IMR-90 (cell line): ENCODE data around the gene INPP5D.

Experiments
- BHLHE40 ChIP-seq: fragments of 150-350 bp; IDR thresholded peaks from 2 replicates; pipeline ENCODE4 v1.6.1; 2016; ENCODE audit warnings: mild to moderate bottlenecking, low read depth, low read length
- CEBPB ChIP-seq: IDR thresholded peaks from 2 replicates; pipeline ENCODE4 v1.6.1; 2012; ENCODE audit warnings: low read depth, low read length, improper control_type of control experiment
- CHD1 ChIP-seq: IDR thresholded peaks from 2 replicates; pipeline ENCODE4 v1.6.1; 2012; ENCODE audit warnings: low read depth, low read length, improper control_type of control experiment
- ELK1 ChIP-seq: fragments of 150-350 bp; IDR thresholded peaks from 2 replicates; pipeline ENCODE4 v1.6.1; 2016; ENCODE audit warnings: low read depth, mild to moderate bottlenecking, low read length, moderate library complexity, borderline replicate concordance
- FOS ChIP-seq: fragments of 150-350 bp; IDR thresholded peaks from 2 replicates; pipeline ENCODE4 v1.6.1; 2016; ENCODE audit warnings: low read depth, low read length
- MAZ ChIP-seq: IDR thresholded peaks from 2 replicates; pipeline ENCODE4 v1.6.1; 2012; ENCODE audit warnings: low read depth, mild to moderate bottlenecking, low read length, improper control_type of control experiment, moderate library complexity, borderline replicate concordance
- MXI1 ChIP-seq: IDR thresholded peaks from 2 replicates; pipeline ENCODE4 v1.6.1; 2012; ENCODE audit warnings: low read depth, mild to moderate bottlenecking, low read length, moderate library complexity, borderline replicate concordance
- POLR2A ChIP-seq: IDR thresholded peaks from 2 replicates; pipeline ENCODE4 v1.6.1; 2012; ENCODE audit warnings: mild to moderate bottlenecking, low read depth, low read length
- RAD21 ChIP-seq: IDR thresholded peaks from 2 replicates; pipeline ENCODE4 v1.6.1; 2012; ENCODE audit warnings: low read length, improper control_type of control experiment
- RCOR1 ChIP-seq: IDR thresholded peaks from 2 replicates; pipeline ENCODE4 v1.6.1; 2012; ENCODE audit warnings: mild to moderate bottlenecking, low read length, improper control_type of control experiment; ENCODE audit not compliant: insufficient replicate concordance
- RFX5 ChIP-seq: IDR thresholded peaks from 2 replicates; pipeline ENCODE4 v1.8.0; 2012; ENCODE audit warnings: low read depth, mild to moderate bottlenecking, low read length, moderate library complexity
- TF ChIP-seq, protein P1 (sequence below): conservative IDR thresholded peaks from 2 replicates; pipeline ENCODE4 v1.5.1; 2012; ENCODE audit warnings: mild to moderate bottlenecking, low read depth, low read length, improper control_type of control experiment
- TF ChIP-seq, protein P2 (sequence below): fragments of 150-350 bp; IDR thresholded peaks from 2 replicates; pipeline ENCODE4 v1.6.1; 2017; ENCODE audit warnings: mild to moderate bottlenecking, antibody characterized with exemption, low read length, low read depth

- TF ChIP-seq, protein P1, sequence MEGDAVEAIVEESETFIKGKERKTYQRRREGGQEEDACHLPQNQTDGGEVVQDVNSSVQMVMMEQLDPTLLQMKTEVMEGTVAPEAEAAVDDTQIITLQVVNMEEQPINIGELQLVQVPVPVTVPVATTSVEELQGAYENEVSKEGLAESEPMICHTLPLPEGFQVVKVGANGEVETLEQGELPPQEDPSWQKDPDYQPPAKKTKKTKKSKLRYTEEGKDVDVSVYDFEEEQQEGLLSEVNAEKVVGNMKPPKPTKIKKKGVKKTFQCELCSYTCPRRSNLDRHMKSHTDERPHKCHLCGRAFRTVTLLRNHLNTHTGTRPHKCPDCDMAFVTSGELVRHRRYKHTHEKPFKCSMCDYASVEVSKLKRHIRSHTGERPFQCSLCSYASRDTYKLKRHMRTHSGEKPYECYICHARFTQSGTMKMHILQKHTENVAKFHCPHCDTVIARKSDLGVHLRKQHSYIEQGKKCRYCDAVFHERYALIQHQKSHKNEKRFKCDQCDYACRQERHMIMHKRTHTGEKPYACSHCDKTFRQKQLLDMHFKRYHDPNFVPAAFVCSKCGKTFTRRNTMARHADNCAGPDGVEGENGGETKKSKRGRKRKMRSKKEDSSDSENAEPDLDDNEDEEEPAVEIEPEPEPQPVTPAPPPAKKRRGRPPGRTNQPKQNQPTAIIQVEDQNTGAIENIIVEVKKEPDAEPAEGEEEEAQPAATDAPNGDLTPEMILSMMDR = no peak
- TF ChIP-seq RAD21 (no peak), CEBPB (no peak), BHLHE40 (no peak), MAZ (no peak), POLR2A (no peak), CHD1 (no peak), FOS (no peak), RFX5 (no peak), MXI1 (no peak), RCOR1 (no peak), ELK1 (no peak)
- TF ChIP-seq, protein P2, sequence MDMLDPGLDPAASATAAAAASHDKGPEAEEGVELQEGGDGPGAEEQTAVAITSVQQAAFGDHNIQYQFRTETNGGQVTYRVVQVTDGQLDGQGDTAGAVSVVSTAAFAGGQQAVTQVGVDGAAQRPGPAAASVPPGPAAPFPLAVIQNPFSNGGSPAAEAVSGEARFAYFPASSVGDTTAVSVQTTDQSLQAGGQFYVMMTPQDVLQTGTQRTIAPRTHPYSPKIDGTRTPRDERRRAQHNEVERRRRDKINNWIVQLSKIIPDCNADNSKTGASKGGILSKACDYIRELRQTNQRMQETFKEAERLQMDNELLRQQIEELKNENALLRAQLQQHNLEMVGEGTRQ = no peak
Measured at GRCh38 chr2:233013027-233013461, 47.1 kb upstream of the INPP5D start, which contains the start of gene NGEF.
